GM19043 (cell line): ENCODE data around the gene ECHS1.
A peak's percentile ranks its signal among the peaks of the same experiment; 100 is the strongest.
"Not testable (repeated sequence)": the region's sequence is repeated elsewhere in the genome, so short reads cannot be mapped to it uniquely, and the experiment has no call there.

Experiments
- ATAC-seq: cut with Tn5 transposase; IDR thresholded peaks from one replicate; pipeline ENCODE4 v1.9.1; 2021; ENCODE audit warnings: low read depth; ENCODE audit not compliant: unreplicated experiment

The ECHS1 gene

GRCh38 chr10:133379801-133380666 is 6.9 kb upstream of the ECHS1 start:
- no peak for ATAC-seq

GRCh38 chr10:133379152-133379800 is 6.1 kb upstream of the ECHS1 start, which contains the start of gene PAOX:
Gene PAOX, plus strand, starts transcription at chr10:133379262. Its CDS starts 55 bp downstream, at chr10:133379317.
- peak; percentile 39 for ATAC-seq

DNA sequence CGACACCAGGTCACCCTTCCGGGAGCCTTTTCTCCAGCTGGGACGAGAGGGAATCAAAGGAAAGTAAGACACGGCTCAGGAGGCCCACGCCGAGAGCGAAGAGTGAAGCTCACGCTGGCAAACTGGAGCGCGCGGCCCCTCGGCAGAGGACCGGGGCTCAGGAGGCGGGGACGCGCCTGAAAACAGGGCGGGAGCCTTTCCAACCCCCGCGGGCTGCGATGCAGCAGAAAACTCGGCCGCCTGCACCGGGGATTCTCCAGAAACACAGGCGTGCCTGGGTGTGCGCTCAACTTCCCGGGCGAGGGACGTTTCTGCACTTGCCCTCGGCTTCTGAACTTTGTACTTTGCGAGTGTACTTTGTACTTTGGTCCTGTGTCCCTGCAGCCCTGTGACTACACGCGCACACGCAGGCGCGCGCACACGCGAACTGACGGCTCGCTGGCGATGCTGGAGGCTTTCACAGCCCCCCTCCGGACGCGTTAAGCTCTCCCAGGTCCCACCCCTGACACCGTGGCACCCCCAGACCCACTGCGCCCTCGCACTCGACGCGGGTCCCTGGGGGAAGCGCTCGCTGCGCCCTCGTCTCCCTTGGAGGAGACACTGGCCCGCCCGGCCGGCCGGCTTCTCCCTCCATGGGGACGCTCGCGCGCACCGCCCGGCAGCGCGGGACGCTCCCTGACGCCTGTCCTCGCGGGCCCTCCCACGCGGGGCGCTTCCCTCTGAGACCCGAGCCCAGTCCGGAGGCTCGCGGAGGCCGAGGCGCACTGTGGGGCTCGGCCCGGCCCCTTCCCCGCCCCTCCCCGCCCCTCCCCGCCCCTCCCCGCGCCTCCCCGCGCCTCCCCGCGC is 5.3 kb upstream of the ECHS1 start:
- ATAC-seq = peak; percentile 39

DNA sequence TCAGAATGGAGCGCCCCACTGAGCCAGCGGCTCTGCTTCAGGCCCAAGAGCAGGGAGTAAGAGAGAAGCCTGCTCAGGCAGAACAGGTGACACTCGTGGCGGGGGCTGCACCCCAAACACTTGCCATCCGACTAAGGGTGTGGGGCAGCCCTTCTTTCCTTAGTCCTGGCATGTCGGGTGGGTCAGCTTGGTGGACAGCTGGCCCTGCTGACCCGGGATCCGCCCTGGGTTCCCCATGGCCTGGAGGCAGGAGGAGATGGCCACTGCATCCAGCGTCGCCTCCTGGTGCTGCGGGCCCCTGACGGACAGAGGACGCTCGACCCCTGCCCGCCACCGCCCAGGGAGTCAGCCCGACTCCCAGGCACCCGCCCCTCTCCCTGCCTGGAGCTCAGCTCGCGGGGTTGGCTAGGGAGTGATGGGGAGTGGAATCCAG is 4.7 kb upstream of the ECHS1 start:
- no peak for ATAC-seq

GRCh38 chr10:133377025-133377817 is 4.1 kb upstream of the ECHS1 start:
- ATAC-seq = no peak

DNA sequence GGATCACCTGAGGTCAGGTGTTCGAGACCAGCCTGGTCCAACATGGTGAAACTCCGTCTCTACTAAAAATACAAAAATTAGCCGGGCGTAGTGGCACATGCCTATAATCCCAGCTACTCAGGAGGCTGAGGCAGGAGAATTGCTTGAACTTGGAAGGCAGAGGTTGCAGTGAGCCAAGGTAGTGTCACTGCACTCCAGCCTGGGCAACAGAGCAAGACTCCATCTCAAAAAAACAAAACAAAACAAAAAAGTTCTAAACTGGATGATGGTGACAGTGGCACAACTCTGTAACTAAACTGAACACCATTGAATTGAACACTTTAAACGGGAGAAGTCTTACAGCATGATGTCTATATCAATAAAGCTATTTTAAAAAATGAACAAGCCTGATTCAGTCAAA is 3.0 kb upstream of the ECHS1 start:
- not testable (repeated sequence) for ATAC-seq

DNA sequence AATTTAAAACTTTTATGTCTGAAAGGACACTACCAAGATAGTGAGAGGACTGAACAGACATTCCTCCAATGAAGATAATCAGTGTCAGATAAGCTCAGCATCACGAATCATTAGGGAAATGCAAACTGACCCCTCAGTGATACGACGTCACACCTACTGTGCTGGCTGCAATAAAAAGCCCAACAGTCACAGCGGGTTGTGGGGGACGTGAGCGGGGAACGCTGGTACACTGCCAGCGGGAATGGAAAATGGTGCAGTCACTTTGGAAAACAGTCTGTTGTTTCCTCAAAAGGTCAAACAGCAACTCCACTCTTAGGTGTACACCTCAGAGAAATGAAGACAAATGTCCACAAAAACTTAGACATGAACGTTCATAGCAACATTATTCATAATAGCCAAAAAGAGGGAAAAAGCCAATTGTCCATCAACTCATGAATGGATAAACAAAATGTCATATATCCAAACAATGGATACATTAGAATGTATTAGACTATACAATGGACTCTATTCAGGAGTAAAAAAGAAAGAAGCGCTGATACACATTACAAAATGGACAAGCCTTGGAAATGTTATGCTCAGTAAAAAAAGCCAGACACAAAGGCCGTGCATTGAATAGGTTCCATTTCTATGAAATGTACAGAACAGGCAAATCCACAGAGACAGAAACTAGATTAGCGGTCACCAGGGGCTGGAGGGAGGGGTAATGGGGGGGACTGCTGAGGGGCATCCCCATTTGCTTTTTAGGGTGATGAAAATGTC is 2.4 kb upstream of the ECHS1 start:
- no peak for ATAC-seq

GRCh38 chr10:133372507-133372906 is 647 bp downstream of the ECHS1 start:
- no peak for ATAC-seq

GRCh38 chr10:133370030-133370786 is 2.9 kb downstream of the ECHS1 start:
- ATAC-seq = no peak

DNA sequence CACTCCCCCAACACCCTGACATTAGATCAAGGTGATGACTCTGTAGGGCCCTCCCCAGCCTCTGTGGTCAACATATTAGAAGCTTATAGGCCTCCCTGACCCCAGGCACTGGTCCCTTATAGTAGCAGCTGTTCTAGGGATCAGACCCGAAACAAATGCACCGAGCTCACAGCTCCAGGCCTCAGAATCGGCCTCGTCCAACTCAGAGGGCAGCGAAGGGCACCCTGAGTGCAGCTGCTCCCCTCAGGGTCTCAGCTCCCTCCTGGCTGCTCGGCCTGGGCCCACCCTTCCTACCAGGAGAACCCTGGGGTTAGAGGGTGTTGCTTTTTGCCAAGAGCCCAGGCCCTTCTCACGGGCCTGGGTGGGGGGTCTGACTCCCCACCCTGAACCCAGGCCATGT is 5.0 kb downstream of the ECHS1 start:
- ATAC-seq = no peak

DNA sequence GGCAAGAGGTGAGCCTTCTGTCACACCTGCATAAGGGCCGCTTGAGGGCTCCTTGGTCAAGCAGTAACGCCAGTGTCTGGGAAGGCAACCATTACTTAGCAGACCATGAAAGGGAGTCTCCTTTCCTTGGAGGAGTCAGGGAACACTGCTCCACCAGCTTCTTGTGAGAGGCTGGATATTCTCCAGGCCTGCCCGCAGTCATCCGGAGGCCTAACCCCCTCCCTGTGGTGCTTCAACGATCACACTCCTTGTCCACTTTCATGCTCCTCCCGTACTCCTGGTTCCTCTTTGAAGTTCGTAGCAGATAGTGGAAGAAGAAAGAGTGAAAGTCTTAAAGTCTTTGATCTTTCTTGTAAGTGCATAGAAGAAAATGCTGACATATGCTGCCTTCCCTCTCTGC is 5.7 kb downstream of the ECHS1 start:
- ATAC-seq = not testable (repeated sequence)

DNA sequence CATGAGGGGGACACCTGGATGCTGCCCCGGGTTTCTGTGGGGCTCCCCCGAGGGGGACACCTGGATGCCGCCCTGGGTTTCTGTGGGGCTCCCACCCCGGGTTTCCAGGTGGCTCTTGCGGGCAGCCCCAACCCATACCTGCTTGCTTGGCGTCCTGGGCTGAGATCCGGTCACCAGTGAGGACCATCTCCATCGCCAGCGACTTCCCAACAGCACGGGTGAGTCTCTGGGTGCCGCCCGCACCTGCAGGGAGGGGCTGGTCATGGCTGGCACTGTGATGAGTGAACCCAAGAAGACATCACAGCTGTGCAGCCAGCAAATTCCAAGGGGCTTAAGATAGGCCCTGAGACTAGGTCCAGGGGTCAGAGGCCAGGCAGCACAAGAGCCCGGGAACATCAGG is 6.4 kb downstream of the ECHS1 start:
- no peak for ATAC-seq

DNA sequence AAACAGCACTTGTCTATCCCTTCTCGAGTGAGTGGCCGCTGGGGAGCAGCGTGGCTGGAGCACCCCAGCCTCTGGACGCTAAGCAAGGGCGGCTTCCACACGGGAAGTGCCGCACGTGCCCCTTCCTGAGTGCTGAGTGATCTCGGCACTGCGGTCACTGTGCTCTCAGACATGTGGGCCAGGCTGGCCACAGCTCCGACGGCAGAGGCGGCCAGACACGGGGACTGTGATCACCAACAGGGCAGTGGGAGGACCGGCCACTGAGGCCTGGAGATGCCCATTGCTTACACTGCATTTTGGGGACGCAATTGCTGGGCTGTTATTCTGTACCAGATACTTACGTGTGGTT is 7.0 kb downstream of the ECHS1 start:
- no peak for ATAC-seq

GRCh38 chr10:133365461-133366129 is 7.6 kb downstream of the ECHS1 start:
- ATAC-seq = no peak

DNA sequence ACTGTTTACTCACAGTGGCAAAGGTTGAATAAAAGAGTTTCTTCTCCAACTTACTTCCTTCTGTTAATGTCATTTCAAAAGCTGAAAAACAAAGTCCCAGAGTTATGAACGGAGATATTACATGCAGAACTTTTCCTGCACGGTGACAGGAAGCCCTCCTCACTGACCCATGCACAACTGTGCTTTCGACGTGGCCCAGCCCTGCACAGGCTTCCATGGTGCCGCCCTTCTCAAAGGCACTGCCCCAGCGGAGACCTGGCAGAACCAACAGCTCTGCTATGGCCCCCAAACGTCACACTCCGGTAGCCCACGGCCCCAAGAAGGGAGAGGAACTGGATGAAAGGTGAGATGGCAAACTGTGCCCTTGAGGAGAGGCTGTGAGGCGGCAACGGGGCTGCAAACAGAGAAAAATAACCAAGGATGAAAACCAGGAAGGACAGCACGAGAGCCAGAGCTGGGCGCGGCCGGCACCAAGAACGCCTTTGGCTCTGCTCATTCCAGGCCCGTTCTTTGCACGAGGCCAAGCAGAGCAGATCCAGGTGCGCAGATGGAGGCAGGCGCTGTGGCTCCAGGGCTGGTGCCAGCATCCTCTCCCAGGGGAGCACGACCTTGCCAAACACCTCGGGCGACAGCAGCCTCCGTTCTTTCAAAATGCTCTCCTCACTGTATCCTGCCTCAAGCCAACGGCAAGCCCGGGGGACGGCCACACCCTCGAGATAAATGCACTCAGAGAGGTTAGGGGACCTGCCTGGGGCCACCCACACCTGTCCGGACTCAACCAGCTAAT is 8.3 kb downstream of the ECHS1 start:
- ATAC-seq = no peak

DNA sequence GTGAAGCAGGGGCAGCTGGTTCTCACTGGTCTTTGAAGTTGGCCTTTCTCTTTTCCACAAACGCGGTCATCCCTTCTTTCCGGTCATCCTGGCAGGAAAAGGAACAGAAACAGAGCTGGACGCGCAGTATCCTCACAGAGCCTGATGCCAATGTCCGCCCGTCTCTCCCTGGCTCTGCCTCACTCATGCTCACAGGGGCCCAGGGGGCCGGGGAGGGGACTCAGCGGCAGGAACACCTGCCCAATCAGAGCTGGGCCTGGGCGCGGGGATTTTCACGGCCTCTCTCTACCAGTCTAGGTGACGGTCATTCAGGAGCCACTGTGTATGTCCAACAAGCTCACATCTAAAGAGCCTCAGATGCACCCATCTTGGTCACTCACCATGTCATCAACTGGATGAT is 10.3 kb downstream of the ECHS1 start:
- no peak for ATAC-seq

GRCh38 chr10:133361773-133362441 is 11.2 kb downstream of the ECHS1 start:
- ATAC-seq = no peak
